Adrenal gland (tissue), 5 donors: ENCODE data around the gene TMEM45B.

Experiments used
- CTCF ChIP-seq, 6 experiments: fragments of 450-650 bp in 4 of 6; fragments of 200-600 bp in 2 of 6; sonication (generic) in 1 of 6; IDR thresholded peaks; 1 replicate in 5 of 6; 2 replicates in 1 of 6; pipeline versions ENCODE4 v1.5.1 to v1.8.0; 2016 to 2021; ENCODE audit warnings: antibody characterized with exemption in 6 of 6, mild to moderate bottlenecking in 2 of 6, moderate library complexity in 1 of 6
- POLR2A ChIP-seq, 2 donors: fragments of 450-650 bp; IDR thresholded peaks; one replicate each; pipeline ENCODE4 v1.6.1; 2017; ENCODE audit warnings: antibody characterized with exemption in 2 of 2, mild to moderate bottlenecking in 2 of 2, moderate library complexity in 1 of 2
- donor health status: DM: no; HTN: no; CAD: no.

- TF ChIP-seq CTCF (IDR thresholded peaks at IDR 0.05) = no peak
- TF ChIP-seq POLR2A (IDR thresholded peaks at IDR 0.05) = no peak
These were observed 12.1 kb upstream of the TMEM45B start for GRCh38 chr11:129803533-129803932.
